ENCODE data around the gene PTER. TPM values are rescaled to one million over a fixed set of nuclear protein-coding genes. Genes with fewer than 3 reads are reported as not detected.

Gene PTER
- total and polyA plus RNA-seq, 11 donors = 3.4 to 19.3 (median 12.9) TPM

DNA sequence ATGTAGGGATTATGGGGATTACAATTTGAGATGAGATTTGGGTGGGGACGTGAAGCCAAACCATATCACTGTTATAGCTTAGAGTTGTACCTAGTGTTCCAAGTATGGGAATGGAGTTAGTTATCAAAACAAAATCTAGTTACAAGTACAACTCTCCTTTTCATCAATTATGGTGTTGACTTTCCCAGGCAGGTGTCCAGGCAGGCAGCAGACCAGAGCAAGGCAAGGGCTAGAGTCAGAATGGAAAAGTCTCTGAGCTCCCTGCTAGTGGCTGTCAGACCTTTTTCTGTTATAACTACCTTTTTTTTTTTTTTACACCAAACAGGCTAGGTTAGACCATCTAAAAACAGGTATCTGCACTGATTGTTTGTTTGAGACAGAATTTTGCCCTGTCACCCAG, 29.2 kb downstream of the PTER start:
- H3K4me3 ChIP-seq = no peak overlapping the region
- no peak overlapping the region for H3K27ac ChIP-seq
- DNase-seq = no peak
- TF ChIP-seq, protein P1, sequence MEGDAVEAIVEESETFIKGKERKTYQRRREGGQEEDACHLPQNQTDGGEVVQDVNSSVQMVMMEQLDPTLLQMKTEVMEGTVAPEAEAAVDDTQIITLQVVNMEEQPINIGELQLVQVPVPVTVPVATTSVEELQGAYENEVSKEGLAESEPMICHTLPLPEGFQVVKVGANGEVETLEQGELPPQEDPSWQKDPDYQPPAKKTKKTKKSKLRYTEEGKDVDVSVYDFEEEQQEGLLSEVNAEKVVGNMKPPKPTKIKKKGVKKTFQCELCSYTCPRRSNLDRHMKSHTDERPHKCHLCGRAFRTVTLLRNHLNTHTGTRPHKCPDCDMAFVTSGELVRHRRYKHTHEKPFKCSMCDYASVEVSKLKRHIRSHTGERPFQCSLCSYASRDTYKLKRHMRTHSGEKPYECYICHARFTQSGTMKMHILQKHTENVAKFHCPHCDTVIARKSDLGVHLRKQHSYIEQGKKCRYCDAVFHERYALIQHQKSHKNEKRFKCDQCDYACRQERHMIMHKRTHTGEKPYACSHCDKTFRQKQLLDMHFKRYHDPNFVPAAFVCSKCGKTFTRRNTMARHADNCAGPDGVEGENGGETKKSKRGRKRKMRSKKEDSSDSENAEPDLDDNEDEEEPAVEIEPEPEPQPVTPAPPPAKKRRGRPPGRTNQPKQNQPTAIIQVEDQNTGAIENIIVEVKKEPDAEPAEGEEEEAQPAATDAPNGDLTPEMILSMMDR (IDR thresholded peaks at IDR 0.05) = no peak
- no peak for TF ChIP-seq POLR2A (IDR thresholded peaks at IDR 0.05)
- H3K9me3 ChIP-seq = no peaks in the 10 kb centered on the region
- WGBS, 4 donors = 93 to 94% (median 93%) methylated on average over 1 of the region's 1 CpG
- no peak for ATAC-seq
- H3K4me1 ChIP-seq = no peaks in the 10 kb centered on the region
- intact Hi-C loops (cut with DNase I) = no loop called here
- H3K36me3 ChIP-seq = peaks cover 0 to 6% (median 0%) of the 10 kb centered on the region in 9 donors
- H3K27me3 ChIP-seq = no peaks in the 10 kb centered on the region

DNA sequence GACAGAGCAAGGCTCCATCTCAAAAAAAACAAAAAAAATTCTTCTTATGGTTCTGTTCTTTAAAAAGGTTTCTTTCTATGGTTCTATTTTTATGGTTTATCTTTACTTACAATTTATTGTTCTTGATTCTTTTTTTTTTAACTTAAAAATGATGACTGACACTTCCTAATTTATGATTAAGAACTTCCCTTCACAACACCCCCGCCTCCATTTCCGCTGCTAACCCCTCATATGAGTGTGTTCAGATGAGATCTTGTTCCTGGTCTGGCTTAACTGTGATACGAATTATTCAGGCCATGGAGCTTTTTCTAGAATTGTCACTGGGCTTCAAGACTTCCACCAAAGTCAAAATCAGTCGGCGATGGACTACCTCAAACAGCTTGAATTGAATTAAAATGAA, 33.9 kb downstream of the PTER start:
- Histone ChIP-seq H3K36me3 (peaks cover 0 to 6% (median 0%) of the 10 kb centered on the region in 9 donors), H3K4me1 (no peaks in the 10 kb centered on the region), H3K9me3 (no peaks in the 10 kb centered on the region), H3K4me3 (no peak overlapping the region), H3K27ac (no peak overlapping the region), H3K27me3 (no peaks in the 10 kb centered on the region)
- TF ChIP-seq, protein P1 (IDR thresholded peaks at IDR 0.05) = no peak
- no peak for TF ChIP-seq POLR2A (IDR thresholded peaks at IDR 0.05)
- no peak for ATAC-seq
- intact Hi-C loops (cut with DNase I) = loop anchor here in 1 of 10 donors (10.0 kb wide), 1 partner anchor 56 kb away; no protein-coding TSS in a partner anchor
- WGBS, 4 donors = 71 to 82% (median 75%) methylated on average over 5 of the region's 5 CpGs
- no peak for DNase-seq

DNA sequence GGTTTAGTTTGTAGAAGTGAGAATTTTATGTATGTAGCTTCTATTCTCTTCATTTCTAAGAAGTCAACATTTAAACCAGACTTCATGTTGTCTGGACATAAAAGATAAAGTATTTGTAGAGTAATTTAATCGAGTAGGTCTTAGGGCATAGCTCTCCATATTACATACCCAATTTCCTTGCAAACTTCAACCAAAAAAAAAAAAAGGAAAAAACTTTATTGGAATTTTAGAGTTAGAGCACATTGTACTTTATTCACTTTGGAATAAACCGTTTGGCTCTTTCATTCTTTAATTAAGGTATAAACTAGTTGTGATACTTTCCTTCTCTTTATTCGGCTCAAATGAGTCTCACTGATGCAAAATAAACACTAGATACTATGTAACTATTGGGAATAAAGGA, 36.0 kb downstream of the PTER start:
- H3K4me1 ChIP-seq = no peaks in the 10 kb centered on the region
- WGBS, 4 donors = 84 to 94% (median 90%) methylated on average over 3 of the region's 3 CpGs
- no peaks in the 10 kb centered on the region for H3K27me3 ChIP-seq
- no peak overlapping the region for H3K27ac ChIP-seq
- TF ChIP-seq, protein P1 (IDR thresholded peaks at IDR 0.05) = no peak
- no peak for TF ChIP-seq POLR2A (IDR thresholded peaks at IDR 0.05)
- intact Hi-C loops (cut with DNase I) = loop anchor here in 1 of 10 donors (10.0 kb wide), 1 partner anchor 58 kb away; no protein-coding TSS in a partner anchor
- no peak overlapping the region for H3K4me3 ChIP-seq
- peaks cover 0 to 6% (median 0%) of the 10 kb centered on the region in 9 donors for H3K36me3 ChIP-seq
- no peaks in the 10 kb centered on the region for H3K9me3 ChIP-seq
- no peak for DNase-seq
- no peak for ATAC-seq

DNA sequence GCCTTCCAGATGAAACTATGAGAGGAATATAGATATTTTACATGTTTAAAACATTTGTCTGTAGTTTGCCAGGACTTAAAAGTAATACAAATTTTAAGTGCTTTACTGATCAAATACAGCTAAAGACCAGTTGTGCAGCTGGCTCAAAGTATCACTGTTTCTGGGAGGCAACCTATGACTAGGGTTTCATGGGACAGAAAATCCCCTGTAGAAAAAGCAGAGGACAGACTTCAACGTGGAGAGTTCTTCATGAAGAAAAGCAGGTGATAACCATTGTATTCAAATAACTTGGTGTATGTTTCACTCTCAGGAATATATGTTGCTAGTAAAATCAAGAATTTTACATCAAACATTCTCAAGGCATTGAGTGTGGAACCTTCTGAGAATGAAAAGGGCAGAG, 40.9 kb downstream of the PTER start:
- TF ChIP-seq POLR2A (IDR thresholded peaks at IDR 0.05) = no peak
- H3K36me3 ChIP-seq = no peaks in the 10 kb centered on the region
- 67 to 83% (median 72%) methylated on average over 1 of the region's 1 CpG for WGBS, 4 donors

DNA sequence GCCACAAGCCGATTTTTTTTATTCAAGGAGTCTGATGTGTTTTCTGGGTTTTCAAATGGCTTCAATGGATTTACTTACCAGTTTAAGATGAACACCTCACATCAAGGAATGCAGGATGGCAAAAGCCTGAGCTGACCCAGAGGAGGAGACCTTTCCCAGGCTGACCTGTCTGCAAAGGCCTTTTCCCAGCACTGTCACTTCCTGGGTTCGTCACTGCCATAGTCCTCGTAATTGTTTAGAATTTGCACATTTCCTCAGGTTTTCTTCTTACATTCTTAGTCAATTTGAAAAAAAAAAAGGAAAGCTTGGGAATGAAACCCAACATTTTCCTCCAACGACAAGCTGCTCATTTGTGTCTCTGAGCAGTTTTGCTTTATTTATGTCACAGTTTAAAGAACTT, 42.0 kb downstream of the PTER start:
- Histone ChIP-seq H3K4me3 (no peak overlapping the region), H3K4me1 (peaks cover 0 to 3% (median 0%) of the 10 kb centered on the region in 12 donors), H3K27ac (no peak overlapping the region), H3K27me3 (no peaks in the 10 kb centered on the region), H3K36me3 (no peaks in the 10 kb centered on the region), H3K9me3 (no peaks in the 10 kb centered on the region)
- 82 to 87% (median 85%) methylated on average over 4 of the region's 4 CpGs for WGBS, 4 donors
- intact Hi-C loops (cut with DNase I) = loop anchor here in 1 of 10 donors (10.0 kb wide), 1 partner anchor 64 kb away; no protein-coding TSS in a partner anchor
- DNase-seq (no peak), ATAC-seq (no peak)
- TF ChIP-seq POLR2A (IDR thresholded peaks at IDR 0.05) = no peak

More for the DNA sequence above, 40.9 kb downstream of the PTER start:
- intact Hi-C loops (cut with DNase I) = loop anchor here in 1 of 10 donors (10.0 kb wide), 1 partner anchor 63 kb away; no protein-coding TSS in a partner anchor
- Histone ChIP-seq H3K27me3 (no peaks in the 10 kb centered on the region), H3K9me3 (no peaks in the 10 kb centered on the region), H3K27ac (no peak overlapping the region), H3K4me3 (no peak overlapping the region), H3K4me1 (peaks cover 0 to 3% (median 0%) of the 10 kb centered on the region in 12 donors)
- DNase-seq (no peak), ATAC-seq (no peak)
